Mesothelial cell of epicardium (in vitro differentiated cells): ENCODE data around the gene ADGRE1. TPM values are rescaled to one million over a fixed set of nuclear protein-coding genes. Genes with fewer than 3 reads are reported as not detected.

Experiments
- DNase-seq, 2 experiments: peaks; one replicate each; pipeline ENCODE4 v3.0.0; 2021; ENCODE audit warnings: low spot score in 2 of 2; ENCODE audit not compliant: unreplicated experiment in 2 of 2
- H3K27ac Mint-ChIP-seq: 2 replicates; pipeline ENCODE4 v1.8.0; 2021; ENCODE audit warnings: mixed read lengths
- H3K27me3 Mint-ChIP-seq: 2 replicates; pipeline ENCODE4 v1.8.0; 2021; ENCODE audit warnings: low read depth, mixed read lengths
- H3K36me3 Mint-ChIP-seq: 2 replicates; pipeline ENCODE4 v1.8.0; 2021; ENCODE audit warnings: mixed read lengths
- H3K4me1 Mint-ChIP-seq: 2 replicates; pipeline ENCODE4 v1.8.0; 2021; ENCODE audit warnings: mixed read lengths
- H3K4me3 Mint-ChIP-seq: 2 replicates; pipeline ENCODE4 v1.8.0; 2021; ENCODE audit warnings: mild to moderate bottlenecking, moderate library complexity, mixed read lengths
- H3K9me3 Mint-ChIP-seq: 2 replicates; pipeline ENCODE4 v1.8.0; 2021; ENCODE audit warnings: mixed read lengths
- CTCF ChIP-seq: fragments of 200-600 bp; sonication (generic); IDR thresholded peaks from one replicate; pipeline ENCODE4 v1.5.0; 2021; ENCODE audit warnings: antibody characterized with exemption; ENCODE audit not compliant: unreplicated experiment
- total RNA-seq: library from RNA; stranded (reverse); gene quantifications from 3 replicates; pipeline ENCODE4 v1.2.1, GENCODE V29; 2021

The ADGRE1 gene
- not detected in 3 replicates for total RNA-seq

GRCh38 chr19:6887316-6887715, at the start of gene ADGRE1:
ADGRE1 (plus strand) TSS chr19:6887579; CDS start chr19:6887609, 30 bp downstream.
- no peaks in the 10 kb centered on the region for H3K27me3 Mint-ChIP-seq
- H3K27ac Mint-ChIP-seq: no peak within 1 kb of the TSS
- no peaks in the 10 kb centered on the region for H3K36me3 Mint-ChIP-seq
- no peak within 1 kb of the TSS for H3K4me3 Mint-ChIP-seq
- H3K9me3 Mint-ChIP-seq: peaks cover 43% of the 10 kb centered on the region
- H3K4me1 Mint-ChIP-seq: no peaks in the 10 kb centered on the region
- no peak for TF ChIP-seq CTCF
- DNase-seq: no peak

- Mint-ChIP-seq H3K4me1 (no peaks in the 10 kb centered on the region), H3K27ac (no peak overlapping the region), H3K4me3 (no peak overlapping the region), H3K36me3 (no peaks in the 10 kb centered on the region), H3K27me3 (no peaks in the 10 kb centered on the region), H3K9me3 (peaks cover 37% of the 10 kb centered on the region)
- DNase-seq: no peak
- no peak for TF ChIP-seq CTCF
Measured at GRCh38 chr19:6838062-6838655, 49.2 kb upstream of the ADGRE1 start.

GRCh38 chr19:6842871-6843607, 44.3 kb upstream of the ADGRE1 start:
- no peaks in the 10 kb centered on the region for H3K27me3 Mint-ChIP-seq
- H3K36me3 Mint-ChIP-seq: no peaks in the 10 kb centered on the region
- no peak for TF ChIP-seq CTCF
- no peak for DNase-seq
- peaks cover 24% of the 10 kb centered on the region for H3K9me3 Mint-ChIP-seq
- H3K4me1 Mint-ChIP-seq: no peaks in the 10 kb centered on the region
- H3K27ac Mint-ChIP-seq: no peak overlapping the region
- no peak overlapping the region for H3K4me3 Mint-ChIP-seq

- H3K9me3 Mint-ChIP-seq: peaks cover 31% of the 10 kb centered on the region
- no peak for TF ChIP-seq CTCF
- no peak for DNase-seq
- no peaks in the 10 kb centered on the region for H3K4me1 Mint-ChIP-seq
- no peaks in the 10 kb centered on the region for H3K27me3 Mint-ChIP-seq
- no peaks in the 10 kb centered on the region for H3K36me3 Mint-ChIP-seq
- H3K4me3 Mint-ChIP-seq: no peak overlapping the region
- no peak overlapping the region for H3K27ac Mint-ChIP-seq
Measured at GRCh38 chr19:6847828-6848200, 39.6 kb upstream of the ADGRE1 start.

- peaks cover 2% of the 10 kb centered on the region for H3K27me3 Mint-ChIP-seq
Measured at GRCh38 chr19:6848986-6849385, 38.4 kb upstream of the ADGRE1 start.

More at GRCh38 chr19:6848986-6849385, 38.4 kb upstream of the ADGRE1 start:
- TF ChIP-seq CTCF: no peak
- H3K4me1 Mint-ChIP-seq: no peaks in the 10 kb centered on the region
- H3K4me3 Mint-ChIP-seq: no peak overlapping the region
- H3K27ac Mint-ChIP-seq: no peak overlapping the region
- no peaks in the 10 kb centered on the region for H3K36me3 Mint-ChIP-seq
- no peak for DNase-seq
- H3K9me3 Mint-ChIP-seq: peaks cover 25% of the 10 kb centered on the region
